DND-41 (cell line): ENCODE data around the gene GAS7.
A peak's percentile ranks its signal among the peaks of the same experiment; 100 is the strongest.

ENCODE experiments used
- ATAC-seq: fragments of 200-7000 bp; cut with Tn5 transposase; 3 replicates; pipeline ENCODE4 v1.9.1; 2021; ENCODE audit warnings: low read depth; ENCODE audit not compliant: insufficient read depth
- DNase-seq: peaks from one replicate; pipeline ENCODE4 v3.0.0-alpha.2; 2020
- H2AFZ ChIP-seq: 2 replicates; pipeline ENCODE4 v1.6.0; 2012; ENCODE audit warnings: low read depth, low read length
- H3K27ac ChIP-seq: 2 replicates; pipeline ENCODE4 v1.5.1; 2012; ENCODE audit warnings: low read length, inconsistent platforms
- H3K27me3 ChIP-seq: fragments of 200-600 bp; sonication (generic); 2 replicates; pipeline ENCODE4 v1.6.0; 2012; ENCODE audit warnings: low read length, mild to moderate bottlenecking, inconsistent platforms; ENCODE audit not compliant: insufficient read depth, poor library complexity
- H3K36me3 ChIP-seq: 2 replicates; pipeline ENCODE4 v1.5.1; 2012; ENCODE audit warnings: low read length, inconsistent platforms; ENCODE audit not compliant: insufficient read depth
- H3K4me1 ChIP-seq: 2 replicates; pipeline ENCODE4 v1.5.1; 2012; ENCODE audit warnings: mild to moderate bottlenecking, low read length; ENCODE audit not compliant: insufficient read depth
- H3K4me2 ChIP-seq: 2 replicates; pipeline ENCODE4 v1.6.0; 2012; ENCODE audit warnings: mild to moderate bottlenecking, moderate library complexity, low read length, inconsistent platforms; ENCODE audit not compliant: insufficient read depth
- H3K4me3 ChIP-seq, 2 experiments: fragments of 200-600 bp in 1 of 2; shearing (Covaris generic) in 1 of 2; 2 replicates each; pipeline ENCODE4 v1.5.1; 2012 to 2016; ENCODE audit warnings: inconsistent platforms in 2 of 2, low read length in 2 of 2, mild to moderate bottlenecking in 2 of 2, low read depth in 1 of 2, moderate library complexity in 1 of 2
- H3K79me2 ChIP-seq: 2 replicates; pipeline ENCODE4 v1.6.0; 2012; ENCODE audit warnings: low read length, inconsistent platforms; ENCODE audit not compliant: insufficient read depth
- H3K9ac ChIP-seq: 2 replicates; pipeline ENCODE4 v1.6.0; 2012; ENCODE audit warnings: low read depth, mild to moderate bottlenecking, inconsistent platforms, low read length, moderate library complexity
- H3K9me3 ChIP-seq: 2 replicates; pipeline ENCODE4 v1.5.1; 2012; ENCODE audit warnings: low read length, moderate library complexity, mild to moderate bottlenecking, inconsistent platforms; ENCODE audit not compliant: insufficient read depth, severe bottlenecking
- H4K20me1 ChIP-seq: 2 replicates; pipeline ENCODE4 v1.6.0; 2012; ENCODE audit warnings: low read length; ENCODE audit not compliant: insufficient read depth
- EZH2 ChIP-seq: IDR thresholded peaks from 3 replicates; pipeline ENCODE4 v1.6.1; 2012; ENCODE audit warnings: borderline replicate concordance, low read depth, mild to moderate bottlenecking, moderate library complexity, low read length, inconsistent platforms; ENCODE audit not compliant: severe bottlenecking
- TF ChIP-seq, protein P1 (sequence below): IDR thresholded peaks from 2 replicates; pipeline ENCODE4 v1.5.1; 2012; ENCODE audit warnings: borderline replicate concordance, low read length, moderate library complexity, mild to moderate bottlenecking; ENCODE audit not compliant: poor library complexity, severe bottlenecking; ENCODE audit errors: extremely low read depth

Gene GAS7

DNA sequence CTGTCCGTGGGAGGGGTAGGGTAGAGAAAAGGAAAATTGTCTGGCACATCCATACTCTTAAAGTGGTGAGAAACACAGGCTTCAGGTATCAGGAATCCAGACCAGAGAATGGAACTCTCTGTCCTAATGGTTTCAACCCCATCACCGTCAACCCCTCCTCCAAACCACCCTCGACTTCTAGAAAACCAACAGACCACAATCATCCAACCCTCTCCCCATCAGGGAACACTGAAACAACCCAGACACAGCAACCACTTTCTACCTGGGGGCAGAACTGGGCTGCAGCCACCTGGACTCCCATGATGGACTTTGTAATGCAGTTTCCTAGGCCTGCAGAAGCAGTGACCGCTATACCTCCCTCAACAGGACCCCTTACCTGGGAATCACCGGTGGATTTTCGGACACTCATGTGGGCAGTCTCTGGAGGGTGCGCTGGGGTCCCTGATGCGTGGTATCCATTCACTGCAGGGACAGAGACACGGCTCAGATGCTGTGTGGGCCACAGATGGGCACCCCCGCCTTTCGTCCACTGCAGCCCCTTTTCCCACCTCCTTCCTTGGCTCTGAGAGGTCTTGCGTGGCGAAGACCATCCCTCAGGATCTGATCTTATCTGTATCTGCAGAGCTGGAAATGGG is 229.0 kb downstream of the GAS7 start:
- no peak for ATAC-seq
- H3K36me3 ChIP-seq: no peaks in the 10 kb centered on the region
- no peaks in the 10 kb centered on the region for H3K79me2 ChIP-seq
- H3K4me2 ChIP-seq: no peak overlapping the region
- H3K9ac ChIP-seq: no peak overlapping the region
- peaks cover 12% of the 10 kb centered on the region for H3K4me1 ChIP-seq
- H3K27me3 ChIP-seq: no peaks in the 10 kb centered on the region
- no peak overlapping the region for H3K27ac ChIP-seq
- no peak overlapping the region for H3K4me3 ChIP-seq
- no peak for DNase-seq
- TF ChIP-seq, protein P1, sequence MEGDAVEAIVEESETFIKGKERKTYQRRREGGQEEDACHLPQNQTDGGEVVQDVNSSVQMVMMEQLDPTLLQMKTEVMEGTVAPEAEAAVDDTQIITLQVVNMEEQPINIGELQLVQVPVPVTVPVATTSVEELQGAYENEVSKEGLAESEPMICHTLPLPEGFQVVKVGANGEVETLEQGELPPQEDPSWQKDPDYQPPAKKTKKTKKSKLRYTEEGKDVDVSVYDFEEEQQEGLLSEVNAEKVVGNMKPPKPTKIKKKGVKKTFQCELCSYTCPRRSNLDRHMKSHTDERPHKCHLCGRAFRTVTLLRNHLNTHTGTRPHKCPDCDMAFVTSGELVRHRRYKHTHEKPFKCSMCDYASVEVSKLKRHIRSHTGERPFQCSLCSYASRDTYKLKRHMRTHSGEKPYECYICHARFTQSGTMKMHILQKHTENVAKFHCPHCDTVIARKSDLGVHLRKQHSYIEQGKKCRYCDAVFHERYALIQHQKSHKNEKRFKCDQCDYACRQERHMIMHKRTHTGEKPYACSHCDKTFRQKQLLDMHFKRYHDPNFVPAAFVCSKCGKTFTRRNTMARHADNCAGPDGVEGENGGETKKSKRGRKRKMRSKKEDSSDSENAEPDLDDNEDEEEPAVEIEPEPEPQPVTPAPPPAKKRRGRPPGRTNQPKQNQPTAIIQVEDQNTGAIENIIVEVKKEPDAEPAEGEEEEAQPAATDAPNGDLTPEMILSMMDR: no peak
- TF ChIP-seq EZH2: no peak
- H4K20me1 ChIP-seq: 0 out of 2 replicates have a peak, but pooled peaks cover 2% of the 10 kb centered on the region
- no peaks in the 10 kb centered on the region for H3K9me3 ChIP-seq
- no peak overlapping the region for H2AFZ ChIP-seq

DNA sequence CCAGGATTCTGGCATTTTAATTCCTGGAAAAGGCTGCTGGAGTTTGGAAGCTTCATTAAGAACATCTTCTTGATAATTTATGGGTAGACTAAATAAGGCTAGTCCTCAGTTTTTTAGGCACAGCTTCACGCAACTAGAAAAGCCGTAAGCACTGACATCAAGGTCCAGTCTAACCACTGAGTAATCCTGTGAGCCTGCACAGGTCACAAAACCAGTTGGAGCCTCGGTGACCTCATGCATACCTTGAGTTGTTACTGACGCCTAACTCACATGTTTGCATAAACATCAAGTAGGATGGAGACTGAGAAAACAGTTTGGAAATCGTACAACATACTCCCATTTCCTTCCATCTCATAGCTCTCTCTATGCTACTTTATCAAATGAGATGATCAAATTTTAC is 229.5 kb downstream of the GAS7 start:
- H3K4me2 ChIP-seq: no peak overlapping the region
- ATAC-seq (no peak), DNase-seq (no peak)
- no peak for TF ChIP-seq EZH2
- TF ChIP-seq, protein P1: no peak
- 0 out of 2 replicates have a peak, but pooled peaks cover 2% of the 10 kb centered on the region for H4K20me1 ChIP-seq
- no peaks in the 10 kb centered on the region for H3K79me2 ChIP-seq
- H3K36me3 ChIP-seq: no peaks in the 10 kb centered on the region
- no peaks in the 10 kb centered on the region for H3K27me3 ChIP-seq
- peaks cover 12% of the 10 kb centered on the region for H3K4me1 ChIP-seq
- H2AFZ ChIP-seq: no peak overlapping the region
- H3K27ac ChIP-seq: no peak overlapping the region
- no peak overlapping the region for H3K4me3 ChIP-seq
- no peaks in the 10 kb centered on the region for H3K9me3 ChIP-seq
- H3K9ac ChIP-seq: no peak overlapping the region

DNA sequence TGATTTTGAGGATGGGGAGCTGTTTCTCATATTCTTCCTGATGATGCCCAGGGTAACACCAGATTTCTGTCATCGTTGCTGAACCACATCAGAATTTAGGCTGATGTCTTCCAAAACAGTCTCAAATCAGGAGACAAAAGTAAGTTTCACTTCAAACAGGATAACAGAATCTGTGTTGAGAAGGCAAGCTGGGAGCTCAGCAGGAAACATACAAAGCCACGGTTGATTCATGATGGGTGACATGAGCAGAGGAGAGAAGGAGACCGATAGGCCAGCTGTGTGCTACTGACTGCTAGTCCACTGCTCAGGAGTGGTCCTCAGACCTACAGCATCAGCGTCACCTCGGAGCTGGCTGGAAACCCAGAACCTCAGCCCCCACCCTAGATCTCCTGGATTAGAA is 230.4 kb downstream of the GAS7 start:
- no peaks in the 10 kb centered on the region for H3K36me3 ChIP-seq

More for the DNA sequence above, 230.4 kb downstream of the GAS7 start:
- Histone ChIP-seq H3K9me3 (no peaks in the 10 kb centered on the region), H3K4me3 (no peak overlapping the region), H3K4me1 (peaks cover 12% of the 10 kb centered on the region), H4K20me1 (0 out of 2 replicates have a peak, but pooled peaks cover 2% of the 10 kb centered on the region), H3K4me2 (no peak overlapping the region), H3K9ac (no peak overlapping the region), H2AFZ (no peak overlapping the region), H3K27me3 (no peaks in the 10 kb centered on the region), H3K79me2 (no peaks in the 10 kb centered on the region), H3K27ac (peak overlapping the region; percentile 11; the same call in 1 of the 2 replicates)
- TF ChIP-seq, protein P1: no peak
- TF ChIP-seq EZH2: no peak
- DNase-seq: no peak
- ATAC-seq: 0 out of 3 replicates have a peak, but pooled peaks have one; percentile 31
